ENCODE results near the gene CTAGE9. TPM values are rescaled to one million over a fixed set of nuclear protein-coding genes. Genes with fewer than 3 reads are reported as not detected.
"Not testable (repeated sequence)": the region's sequence is repeated elsewhere in the genome, so short reads cannot be mapped to it uniquely, and the experiment has no call there.

Gene CTAGE9
- total RNA-seq: not detected

- not testable (repeated sequence) for DNase-seq
These were observed at the start of gene CTAGE9 for GRCh38 chr6:131710917-131711316. Gene CTAGE9 (minus strand): TSS chr6:131711017. CDS start chr6:131711017, 0 bp downstream.

- no peak for DNase-seq
These were observed 48.1 kb upstream of the CTAGE9 start for GRCh38 chr6:131758920-131759319.

GRCh38 chr6:131756039-131756438 lies 45.2 kb upstream of the CTAGE9 start:
- DNase-seq: no peak

GRCh38 chr6:131755597-131755996 lies 44.8 kb upstream of the CTAGE9 start:
- DNase-seq: no peak

GRCh38 chr6:131754715-131755567 lies 44.1 kb upstream of the CTAGE9 start:
- no peak for DNase-seq

GRCh38 chr6:131754088-131754487 lies 43.3 kb upstream of the CTAGE9 start:
- no peak for DNase-seq

GRCh38 chr6:131751012-131751715 lies 40.3 kb upstream of the CTAGE9 start:
- not testable (repeated sequence) for DNase-seq

- no peak for DNase-seq
These were observed 38.2 kb upstream of the CTAGE9 start for GRCh38 chr6:131749023-131749422.

GRCh38 chr6:131747821-131748353 lies 37.1 kb upstream of the CTAGE9 start:
- DNase-seq: no peak

- no peak for DNase-seq
These were observed 34.7 kb upstream of the CTAGE9 start for GRCh38 chr6:131745476-131745875.

GRCh38 chr6:131744432-131745287 lies 33.8 kb upstream of the CTAGE9 start:
- no peak for DNase-seq

GRCh38 chr6:131741688-131742393 lies 31.0 kb upstream of the CTAGE9 start:
- no peak for DNase-seq

GRCh38 chr6:131740161-131740560 lies 29.3 kb upstream of the CTAGE9 start:
- no peak for DNase-seq

GRCh38 chr6:131739136-131739535 lies 28.3 kb upstream of the CTAGE9 start:
- DNase-seq: no peak

GRCh38 chr6:131736811-131737210 lies 26.0 kb upstream of the CTAGE9 start:
- DNase-seq: no peak

GRCh38 chr6:131736003-131736596 lies 25.3 kb upstream of the CTAGE9 start:
- no peak for DNase-seq

- DNase-seq: no peak
These were observed 22.7 kb upstream of the CTAGE9 start for GRCh38 chr6:131733376-131734016.

- no peak for DNase-seq
These were observed 20.4 kb upstream of the CTAGE9 start for GRCh38 chr6:131731224-131731623.

- no peak for DNase-seq
These were observed 19.4 kb upstream of the CTAGE9 start for GRCh38 chr6:131730264-131730663.

- DNase-seq: no peak
These were observed 18.7 kb upstream of the CTAGE9 start for GRCh38 chr6:131729550-131729949.

- no peak for DNase-seq
These were observed 17.6 kb upstream of the CTAGE9 start for GRCh38 chr6:131728296-131728939.

Data from effector CD4-positive, alpha-beta T cell (primary cell).